HL-60/S4 treated with phorbol 12-myristate 13-acetate at 8.2 ng/mL for 4 days and 3 days (cell line): ENCODE data around the gene HSD3B7.

ENCODE experiments used
- in situ Hi-C: fragments of 300-500 bp; cut with MboI; formaldehyde crosslinking; loops from 2 replicates; pipeline ENCODE4 v1.15.0; 2022; ENCODE audit warnings: low sequenced_read_pairs

The HSD3B7 gene

DNA sequence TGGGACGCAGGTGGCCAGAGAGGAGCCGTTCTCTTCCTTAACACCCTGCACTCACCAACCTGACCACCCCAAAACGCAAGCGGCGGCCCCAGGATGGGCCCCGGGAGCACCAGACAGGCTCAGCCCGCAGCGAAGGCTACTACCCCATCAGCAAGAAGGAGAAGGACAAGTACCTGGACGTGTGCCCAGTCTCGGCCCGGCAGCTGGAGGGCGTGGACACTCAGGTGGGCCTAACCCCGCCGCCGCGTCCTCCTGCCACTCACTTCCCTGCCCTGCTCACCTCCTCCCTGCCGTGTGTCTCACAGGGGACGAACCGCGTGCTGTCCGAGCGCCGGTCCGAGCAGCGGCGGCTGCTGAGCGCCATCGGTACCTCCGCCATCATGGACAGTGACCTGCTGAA lies 4.6 kb upstream of the HSD3B7 start:
- in situ Hi-C loops = loop anchor here (25.0 kb wide), 1 partner anchor 482 kb away; the partner anchor contains the start of genes ARMC5 and TGFB1I1

DNA sequence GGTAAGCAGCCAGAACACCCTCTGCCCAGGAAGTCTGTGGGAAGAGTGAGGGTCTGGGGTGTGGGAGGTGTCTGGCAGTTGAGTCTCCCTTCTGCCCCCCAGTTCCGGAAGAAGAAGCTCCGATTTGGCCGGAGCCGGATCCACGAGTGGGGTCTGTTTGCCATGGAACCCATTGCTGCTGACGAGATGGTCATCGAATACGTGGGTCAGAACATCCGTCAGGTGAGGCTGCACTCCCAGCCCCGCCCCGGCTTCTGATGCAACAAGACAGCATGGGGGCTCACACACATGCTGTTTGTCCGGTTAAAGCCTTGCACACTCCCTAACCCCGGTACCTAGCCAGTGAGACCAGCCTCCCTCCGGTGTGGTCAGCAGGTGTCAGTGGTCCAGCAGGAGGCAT lies 4.0 kb upstream of the HSD3B7 start:
- in situ Hi-C loops = loop anchor here (25.0 kb wide), 1 partner anchor 481 kb away; the partner anchor contains the start of genes ARMC5 and TGFB1I1

DNA sequence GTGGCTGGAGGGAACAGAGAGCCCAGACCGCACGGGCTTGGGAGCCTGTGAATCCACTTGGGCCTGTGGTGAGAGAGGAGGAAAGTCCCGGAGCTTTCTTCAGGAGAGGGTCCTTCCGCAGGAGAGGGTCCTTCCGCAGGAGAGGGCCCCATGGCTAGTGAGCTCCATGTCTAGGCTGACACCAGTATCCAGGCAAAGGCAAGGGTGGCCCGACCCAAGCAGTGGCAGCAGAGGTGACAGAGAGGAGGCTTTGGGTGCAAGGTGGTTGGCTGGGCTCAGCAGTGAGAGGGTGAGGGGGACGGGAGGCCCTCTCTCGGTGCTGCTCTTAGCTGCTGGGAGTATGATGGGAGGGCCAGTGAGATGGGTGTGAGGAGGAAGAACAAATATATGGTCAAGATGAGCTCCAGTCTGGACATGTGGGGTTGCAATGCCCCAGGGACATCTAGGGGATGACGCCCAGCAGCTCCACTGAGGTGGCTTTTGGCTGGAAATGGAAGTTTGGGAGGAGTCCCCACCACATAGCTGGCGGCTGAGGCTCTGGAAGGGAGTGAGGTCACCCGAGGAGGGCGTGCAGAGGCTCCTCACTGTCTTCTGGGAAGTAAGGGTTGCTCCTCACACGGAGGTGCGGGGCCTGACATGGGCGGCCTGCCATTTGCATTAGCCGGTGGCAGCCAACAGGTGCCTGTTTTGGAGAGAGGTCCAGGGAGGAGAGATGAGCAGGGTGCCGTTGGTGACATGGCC lies 2.3 kb upstream of the HSD3B7 start:
- in situ Hi-C loops = loop anchor here (25.0 kb wide), 1 partner anchor 480 kb away; the partner anchor contains the start of genes ARMC5 and TGFB1I1

DNA sequence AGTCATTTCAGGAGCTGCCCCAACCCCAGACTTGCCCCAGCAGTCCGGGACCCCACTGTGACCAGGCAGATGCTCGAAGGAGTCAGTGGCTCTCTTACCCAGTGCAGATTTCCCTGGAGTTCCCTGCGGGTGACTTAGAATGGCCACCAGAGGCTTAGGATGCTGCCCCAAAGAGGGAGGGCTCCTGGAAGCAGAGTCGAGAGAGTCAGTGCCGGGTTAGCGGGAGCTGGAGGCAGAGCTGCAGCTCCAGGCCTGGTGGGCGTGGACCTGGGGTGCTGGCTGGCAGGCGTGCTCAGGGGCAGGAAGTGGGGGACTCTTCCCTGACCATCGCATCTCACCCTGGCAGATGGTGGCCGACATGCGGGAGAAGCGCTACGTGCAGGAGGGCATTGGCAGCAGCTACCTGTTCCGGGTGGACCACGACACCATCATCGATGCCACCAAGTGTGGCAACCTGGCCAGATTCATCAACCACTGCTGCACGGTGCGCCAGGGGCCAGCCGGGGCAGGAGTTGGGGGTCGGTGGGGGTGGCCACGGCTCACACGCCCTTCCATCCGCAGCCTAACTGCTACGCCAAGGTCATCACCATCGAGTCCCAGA lies 1.6 kb upstream of the HSD3B7 start:
- in situ Hi-C loops = loop anchor here (25.0 kb wide), 1 partner anchor 479 kb away; the partner anchor contains the start of genes ARMC5 and TGFB1I1

DNA sequence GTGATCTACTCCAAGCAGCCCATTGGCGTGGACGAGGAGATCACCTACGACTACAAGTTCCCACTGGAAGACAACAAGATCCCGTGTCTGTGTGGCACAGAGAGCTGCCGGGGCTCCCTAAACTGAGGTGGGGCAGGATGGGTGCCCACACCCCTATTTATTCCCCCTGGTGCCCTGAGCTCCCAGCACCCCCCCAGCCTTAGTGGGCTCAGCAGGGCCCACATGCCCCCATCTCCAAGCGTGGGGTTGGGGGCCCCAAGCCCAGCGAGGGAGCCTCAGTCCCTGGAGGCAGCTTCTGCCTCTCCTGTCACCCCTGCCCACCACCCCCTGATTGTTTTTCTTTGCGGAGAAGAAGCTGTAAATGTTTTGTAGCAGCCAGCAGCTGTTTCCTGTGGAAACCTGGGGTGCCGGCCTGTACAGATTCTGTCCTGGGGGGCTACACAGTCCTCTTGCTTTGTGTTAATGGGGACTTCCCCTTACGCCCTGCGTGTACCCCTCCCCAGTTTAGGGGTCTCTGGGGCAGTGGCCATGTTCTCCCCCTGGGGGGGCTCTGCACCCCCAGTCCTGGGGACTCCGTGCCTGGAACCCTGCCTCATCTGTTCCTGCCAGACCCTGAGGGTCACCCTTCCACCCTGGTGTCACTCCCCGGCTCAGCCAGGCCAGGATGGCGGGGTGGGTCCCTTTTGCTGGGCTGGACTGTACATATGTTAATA lies 953 bp upstream of the HSD3B7 start:
- in situ Hi-C loops = loop anchor here (25.0 kb wide), 1 partner anchor 478 kb away; the partner anchor contains the start of genes ARMC5 and TGFB1I1

DNA sequence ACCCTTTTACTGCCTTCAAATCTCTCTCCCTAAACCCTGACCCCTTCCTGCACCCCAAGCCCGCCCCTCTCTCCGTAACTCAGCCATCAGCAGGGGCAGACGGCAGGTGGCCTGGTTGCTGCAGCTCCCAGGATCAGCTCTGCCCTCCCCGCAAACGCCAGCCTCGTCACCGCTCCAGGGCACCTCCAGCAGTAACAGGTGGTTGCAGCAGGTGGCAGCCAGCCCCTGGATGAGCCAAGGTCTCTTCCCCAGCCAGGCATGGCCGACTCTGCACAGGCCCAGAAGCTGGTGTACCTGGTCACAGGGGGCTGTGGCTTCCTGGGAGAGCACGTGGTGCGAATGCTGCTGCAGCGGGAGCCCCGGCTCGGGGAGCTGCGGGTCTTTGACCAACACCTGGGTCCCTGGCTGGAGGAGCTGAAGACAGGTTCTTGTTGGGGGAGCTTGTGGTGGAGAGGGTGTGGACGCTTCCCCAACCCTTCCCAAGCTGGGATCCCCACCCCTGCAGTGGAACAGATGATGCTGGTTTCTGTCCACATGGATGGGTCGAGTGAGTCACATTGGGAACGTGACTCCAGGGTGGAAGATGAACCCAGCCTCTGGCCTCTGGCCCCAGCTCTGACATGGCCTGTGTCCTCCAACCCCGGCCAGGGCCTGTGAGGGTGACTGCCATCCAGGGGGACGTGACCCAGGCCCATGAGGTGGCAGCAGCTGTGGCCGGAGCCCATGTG lies 558 bp downstream of the HSD3B7 start:
- in situ Hi-C loops = loop anchor here (25.0 kb wide), 1 partner anchor 477 kb away; the partner anchor contains the start of genes ARMC5 and TGFB1I1

DNA sequence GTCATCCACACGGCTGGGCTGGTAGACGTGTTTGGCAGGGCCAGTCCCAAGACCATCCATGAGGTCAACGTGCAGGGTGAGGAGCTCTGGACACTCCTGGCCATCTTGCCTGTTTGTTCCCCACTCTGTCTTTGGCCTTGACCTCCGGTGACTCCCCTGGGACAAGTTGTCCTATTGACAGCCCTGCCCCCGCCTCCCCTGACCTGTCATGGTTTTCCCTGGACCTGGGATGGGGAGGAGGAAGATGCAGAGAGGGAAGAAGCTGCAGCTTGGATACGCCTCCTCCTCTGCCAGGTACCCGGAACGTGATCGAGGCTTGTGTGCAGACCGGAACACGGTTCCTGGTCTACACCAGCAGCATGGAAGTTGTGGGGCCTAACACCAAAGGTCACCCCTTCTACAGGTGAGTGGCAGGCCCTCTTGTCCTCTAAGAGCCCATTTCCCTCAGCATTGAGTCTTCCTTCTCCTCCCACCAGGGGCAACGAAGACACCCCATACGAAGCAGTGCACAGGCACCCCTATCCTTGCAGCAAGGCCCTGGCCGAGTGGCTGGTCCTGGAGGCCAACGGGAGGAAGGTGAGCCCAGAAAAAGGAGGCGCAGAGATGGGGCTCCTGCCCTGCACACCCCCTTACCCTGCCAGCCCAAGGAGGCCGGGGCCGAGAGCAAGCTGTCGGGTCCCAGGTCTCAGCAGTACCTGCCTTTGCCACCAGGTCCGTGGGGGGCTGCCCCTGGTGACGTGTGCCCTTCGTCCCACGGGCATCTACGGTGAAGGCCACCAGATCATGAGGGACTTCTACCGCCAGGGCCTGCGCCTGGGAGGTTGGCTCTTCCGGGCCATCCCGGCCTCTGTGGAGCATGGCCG lies 1.4 kb downstream of the HSD3B7 start:
- in situ Hi-C loops = loop anchor here (25.0 kb wide), 1 partner anchor 476 kb away; the partner anchor contains the start of genes ARMC5 and TGFB1I1

DNA sequence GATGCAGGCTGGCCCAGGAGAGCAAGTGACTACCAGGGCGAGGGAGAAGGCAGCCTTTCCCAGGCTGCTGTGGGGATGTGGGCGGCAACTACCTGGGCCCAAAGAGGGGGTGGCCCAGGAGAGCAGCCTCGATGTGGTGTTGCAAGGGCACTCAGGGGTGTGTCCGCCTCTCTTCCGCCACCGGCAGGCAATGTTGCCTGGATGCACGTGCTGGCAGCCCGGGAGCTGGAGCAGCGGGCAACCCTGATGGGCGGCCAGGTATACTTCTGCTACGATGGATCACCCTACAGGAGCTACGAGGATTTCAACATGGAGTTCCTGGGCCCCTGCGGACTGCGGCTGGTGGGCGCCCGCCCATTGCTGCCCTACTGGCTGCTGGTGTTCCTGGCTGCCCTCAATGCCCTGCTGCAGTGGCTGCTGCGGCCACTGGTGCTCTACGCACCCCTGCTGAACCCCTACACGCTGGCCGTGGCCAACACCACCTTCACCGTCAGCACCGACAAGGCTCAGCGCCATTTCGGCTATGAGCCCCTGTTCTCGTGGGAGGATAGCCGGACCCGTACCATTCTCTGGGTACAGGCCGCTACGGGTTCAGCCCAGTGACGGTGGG lies 2.7 kb downstream of the HSD3B7 start:
- in situ Hi-C loops = loop anchor here (25.0 kb wide), 1 partner anchor 475 kb away; the partner anchor contains the start of genes ARMC5 and TGFB1I1

DNA sequence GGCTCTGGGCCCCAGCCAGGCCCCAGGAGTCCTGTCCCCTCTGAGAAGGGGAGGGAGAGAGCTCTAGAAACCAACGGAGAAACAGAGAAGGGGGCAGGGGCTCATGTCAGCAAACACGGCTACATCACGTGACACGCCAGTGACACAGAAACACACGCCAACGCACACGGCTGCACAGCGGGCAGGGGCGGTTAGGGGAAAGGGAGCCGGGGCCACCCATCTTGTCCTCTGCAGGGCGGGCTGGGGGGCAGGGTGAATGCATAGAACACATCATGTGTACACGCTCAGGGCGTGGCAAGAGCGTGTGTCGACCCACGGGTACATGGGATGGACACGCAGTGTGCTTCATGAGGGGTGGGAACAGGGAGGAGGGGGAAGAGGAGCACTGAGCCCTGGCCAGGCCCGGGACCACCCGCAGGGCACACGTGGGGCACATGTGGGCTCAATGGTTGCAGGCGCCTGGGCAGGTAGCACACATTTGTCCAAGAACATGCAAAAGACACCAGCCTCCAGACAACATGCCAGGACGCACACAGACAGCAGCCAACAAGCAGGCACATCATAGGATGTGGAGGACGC lies 4.6 kb downstream of the HSD3B7 start:
- in situ Hi-C loops = loop anchor here (25.0 kb wide), 1 partner anchor 473 kb away; the partner anchor contains the start of genes ARMC5 and TGFB1I1

DNA sequence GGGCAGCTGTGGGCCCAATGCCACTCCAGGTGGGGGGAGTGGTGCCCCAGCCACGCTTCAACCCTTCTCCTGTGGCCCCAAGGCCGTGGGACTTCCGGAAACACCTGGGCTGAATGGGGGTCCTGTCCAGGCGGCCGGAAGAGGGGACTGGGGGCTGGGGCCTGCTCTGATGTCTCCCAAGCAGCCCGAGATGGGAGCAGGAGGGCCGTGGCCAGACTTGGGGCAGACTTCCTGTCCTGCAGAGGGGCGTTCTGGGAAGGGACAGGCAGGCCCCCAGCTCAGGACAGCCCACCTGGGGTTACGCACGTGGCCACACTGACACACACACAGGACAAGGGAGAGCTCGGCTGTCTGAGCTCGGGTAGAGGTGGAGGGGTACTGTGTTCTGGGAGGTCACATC lies 5.1 kb downstream of the HSD3B7 start:
- in situ Hi-C loops = loop anchor here (25.0 kb wide), 1 partner anchor 472 kb away; the partner anchor contains the start of genes ARMC5 and TGFB1I1

DNA sequence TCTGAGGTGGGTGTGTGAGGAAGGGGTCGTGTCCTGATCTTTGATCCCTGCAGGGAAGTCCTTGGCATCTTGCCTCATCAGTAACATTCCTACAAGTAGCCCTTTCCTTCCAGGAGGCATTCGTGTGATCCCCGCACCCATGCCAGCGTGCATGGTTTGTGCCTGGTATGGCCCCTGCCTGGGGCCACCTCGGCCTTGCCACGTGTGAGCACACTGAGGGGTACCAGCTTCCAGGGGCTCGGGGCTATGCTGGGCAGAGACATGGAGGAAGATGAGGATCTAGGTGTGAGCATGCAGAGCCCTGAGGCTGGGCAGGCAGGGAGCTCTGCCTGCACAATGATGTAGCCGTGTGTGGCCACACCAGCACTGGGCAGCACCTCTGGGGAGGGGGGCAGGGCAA lies 6.0 kb downstream of the HSD3B7 start:
- in situ Hi-C loops = loop anchor here (25.0 kb wide), 1 partner anchor 471 kb away; the partner anchor contains the start of genes ARMC5 and TGFB1I1

DNA sequence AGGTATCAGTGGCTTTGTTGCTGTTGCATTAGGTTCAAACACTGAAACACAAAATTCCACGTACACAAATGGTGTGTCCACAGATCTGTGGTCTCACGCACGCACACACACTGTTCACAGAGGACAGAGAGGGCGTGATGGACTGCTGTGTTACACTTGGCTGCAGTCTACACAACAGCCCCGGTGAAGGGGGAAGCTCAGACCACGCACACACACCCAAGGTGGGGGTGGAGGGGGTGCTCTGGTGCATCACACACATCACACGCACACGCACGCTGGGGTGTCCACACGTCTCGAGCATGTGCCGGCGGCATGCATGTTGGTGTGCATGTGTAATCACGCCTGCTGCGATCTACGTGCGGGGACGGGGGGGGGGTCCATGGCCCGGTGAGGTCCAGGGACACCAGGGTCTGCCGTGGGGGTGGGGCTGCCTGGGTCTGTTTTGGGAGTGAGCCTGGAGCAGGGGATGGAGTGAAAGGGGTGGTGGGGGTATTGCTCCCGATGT lies 7.3 kb downstream of the HSD3B7 start:
- in situ Hi-C loops = loop anchor here (25.0 kb wide), 1 partner anchor 470 kb away; the partner anchor contains the start of genes ARMC5 and TGFB1I1

DNA sequence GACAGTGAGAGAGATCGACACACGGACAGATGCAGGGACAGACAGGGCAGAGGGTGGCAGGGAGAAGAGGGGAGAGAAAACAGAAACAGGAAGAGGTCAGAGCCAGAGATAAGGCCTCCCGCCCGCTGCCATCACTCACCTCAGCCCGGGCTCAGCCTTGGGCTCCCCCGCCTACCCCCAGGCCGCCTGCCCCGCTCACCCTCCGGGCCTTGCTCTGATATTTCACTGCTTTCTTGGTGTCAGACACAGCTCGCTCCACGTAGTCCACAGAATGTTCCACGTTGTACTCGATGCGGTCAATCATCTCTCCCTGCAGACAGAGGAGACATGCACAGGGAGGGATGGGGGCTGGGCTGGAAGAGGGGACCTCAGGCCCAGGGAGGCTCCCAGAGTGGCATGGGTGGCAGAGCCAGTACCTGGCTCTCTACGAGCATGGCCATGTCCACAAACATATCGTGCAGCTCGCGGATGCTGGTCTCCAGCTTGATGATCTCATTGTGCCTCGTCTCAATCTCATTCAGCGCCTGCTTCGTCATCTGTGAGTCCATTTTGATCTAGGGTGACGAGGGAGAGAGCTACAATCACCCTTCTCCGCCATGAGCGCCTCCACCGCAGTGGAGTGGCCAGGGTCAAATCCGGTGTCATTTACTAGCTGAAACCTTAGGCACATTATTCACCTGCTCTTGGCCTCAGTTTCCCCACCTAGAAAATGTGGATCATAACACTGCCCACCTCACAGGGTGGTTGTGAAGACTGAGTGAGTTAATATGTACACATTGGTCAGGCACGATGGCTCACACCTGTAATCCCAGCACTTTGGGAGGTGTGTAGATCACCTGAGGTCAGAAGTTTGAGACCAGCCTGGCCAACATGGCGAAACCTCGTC lies 8.2 kb downstream of the HSD3B7 start:
- in situ Hi-C loops = loop anchor here (25.0 kb wide), 1 partner anchor 469 kb away; the partner anchor contains the start of genes ARMC5 and TGFB1I1

DNA sequence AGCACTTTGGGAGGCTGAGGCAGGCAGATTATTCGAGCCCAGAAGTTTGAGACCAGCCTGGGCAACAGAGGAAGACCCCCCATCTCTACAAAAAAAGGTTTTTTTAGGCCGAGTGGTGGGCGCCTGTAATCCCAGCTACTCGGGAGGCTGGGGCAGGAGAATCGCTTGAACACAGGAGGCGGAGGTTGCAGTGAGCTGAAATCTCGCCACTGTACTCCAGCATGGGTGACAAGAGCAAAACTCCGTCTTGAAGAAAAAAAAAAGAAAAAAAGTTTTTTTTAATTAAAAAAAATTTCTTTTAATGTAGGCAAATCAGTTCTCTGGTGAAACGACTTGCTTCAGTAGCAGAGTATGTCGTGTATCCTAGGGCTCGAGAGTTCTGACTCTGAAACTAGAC lies 10.9 kb downstream of the HSD3B7 start:
- in situ Hi-C loops = loop anchor here (25.0 kb wide), 1 partner anchor 466 kb away; the partner anchor contains the start of genes ARMC5 and TGFB1I1

DNA sequence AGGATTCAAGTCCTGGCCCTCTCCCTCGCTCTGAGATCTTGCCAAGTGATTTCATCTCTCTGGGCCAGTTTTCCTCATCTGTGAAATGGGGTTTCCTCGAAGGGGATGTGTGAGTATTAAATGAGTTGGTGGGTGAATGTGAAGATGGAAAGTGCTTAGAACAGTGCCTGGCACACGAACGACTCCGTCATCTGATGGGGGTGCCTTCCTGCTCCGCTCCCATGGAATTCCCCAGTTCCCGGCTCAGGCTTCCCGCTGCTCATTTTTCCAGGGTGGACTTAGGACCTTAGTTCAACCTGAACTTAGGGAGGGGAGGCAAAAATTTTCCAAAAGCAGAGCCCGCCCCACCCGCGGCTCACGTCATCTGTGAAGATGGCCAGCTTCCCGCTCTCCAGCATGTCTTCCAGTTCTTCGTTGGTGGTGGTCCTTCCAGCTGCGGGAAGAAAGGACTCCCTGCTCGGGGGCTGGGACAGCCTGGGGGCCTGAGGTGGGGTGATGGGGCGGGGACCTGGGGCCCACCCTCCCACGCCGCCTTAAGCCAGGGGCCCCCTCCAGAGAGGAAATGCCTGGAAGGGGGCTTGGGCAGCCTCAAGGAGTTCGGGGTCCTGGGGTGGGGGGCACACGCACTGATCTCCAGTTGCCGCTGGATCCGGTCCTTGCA lies 11.4 kb downstream of the HSD3B7 start:
- in situ Hi-C loops = loop anchor here (25.0 kb wide), 1 partner anchor 466 kb away; the partner anchor contains the start of genes ARMC5 and TGFB1I1

DNA sequence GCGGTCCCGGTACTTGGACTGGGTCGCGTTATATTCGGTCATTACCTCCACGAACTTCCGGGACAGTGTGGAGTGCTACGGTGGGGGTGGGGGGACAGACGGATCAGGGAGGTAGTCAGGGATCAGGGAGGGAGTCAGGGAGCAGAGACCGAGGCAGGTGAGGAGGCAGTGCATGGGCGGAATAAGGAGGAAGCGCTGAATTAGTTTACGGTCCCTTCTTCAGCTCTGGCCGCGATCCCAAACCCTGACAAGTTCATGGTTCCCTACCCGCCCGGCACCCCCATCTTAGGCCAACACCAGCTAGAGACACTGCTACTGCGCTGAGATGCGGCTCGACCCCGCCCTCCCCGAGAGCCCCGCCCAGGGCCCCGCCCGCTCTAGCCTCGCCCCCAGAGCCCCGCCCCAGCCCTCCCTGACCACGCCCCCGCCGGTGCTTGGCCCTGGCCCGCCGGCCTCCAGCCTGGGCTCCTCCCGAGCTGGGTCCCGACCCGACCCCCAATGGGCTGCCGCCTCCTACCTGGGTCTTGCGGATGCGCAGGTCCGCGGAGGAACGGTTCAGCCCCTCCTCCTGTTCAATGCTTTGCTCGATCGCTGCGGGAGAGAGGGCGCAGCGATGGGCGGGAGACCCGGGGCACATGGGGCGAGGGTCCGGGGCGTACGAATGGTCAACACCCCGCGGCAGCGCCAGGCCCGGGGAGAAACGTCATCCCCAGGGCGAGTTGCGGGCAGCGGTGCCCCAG lies 12.1 kb downstream of the HSD3B7 start:
- in situ Hi-C loops = loop anchor here (25.0 kb wide), 1 partner anchor 465 kb away; the partner anchor contains the start of genes ARMC5 and TGFB1I1
